GM19351 (cell line): ENCODE results near the gene CNGA4.
"Not testable (repeated sequence)": the region's sequence is repeated elsewhere in the genome, so short reads cannot be mapped to it uniquely, and the experiment has no call there.

Experiments used
- ATAC-seq: cut with Tn5 transposase; IDR thresholded peaks from one replicate; pipeline ENCODE4 v1.9.1; 2021; ENCODE audit warnings: mild to moderate bottlenecking, moderate library complexity; ENCODE audit not compliant: unreplicated experiment

CNGA4 gene

DNA sequence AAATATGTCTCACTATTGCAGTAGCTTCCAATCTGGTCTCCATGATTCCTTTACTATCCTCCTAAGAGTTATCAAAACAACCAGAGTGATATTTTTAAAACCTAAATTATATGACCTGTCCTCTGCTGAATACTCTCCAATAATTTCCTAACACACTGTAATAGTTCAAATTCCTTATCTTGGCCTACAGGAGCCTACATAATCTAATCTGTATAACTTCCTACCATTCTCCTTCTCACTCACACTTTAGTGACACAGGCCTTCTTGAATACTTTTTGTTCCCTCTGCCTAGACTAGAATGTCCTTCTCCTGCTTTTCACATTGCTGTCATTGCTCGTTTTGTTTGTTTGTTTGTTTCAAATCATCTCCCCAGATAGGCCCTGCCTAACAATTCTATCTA is 13.9 kb upstream of the CNGA4 start:
- ATAC-seq = no peak

DNA sequence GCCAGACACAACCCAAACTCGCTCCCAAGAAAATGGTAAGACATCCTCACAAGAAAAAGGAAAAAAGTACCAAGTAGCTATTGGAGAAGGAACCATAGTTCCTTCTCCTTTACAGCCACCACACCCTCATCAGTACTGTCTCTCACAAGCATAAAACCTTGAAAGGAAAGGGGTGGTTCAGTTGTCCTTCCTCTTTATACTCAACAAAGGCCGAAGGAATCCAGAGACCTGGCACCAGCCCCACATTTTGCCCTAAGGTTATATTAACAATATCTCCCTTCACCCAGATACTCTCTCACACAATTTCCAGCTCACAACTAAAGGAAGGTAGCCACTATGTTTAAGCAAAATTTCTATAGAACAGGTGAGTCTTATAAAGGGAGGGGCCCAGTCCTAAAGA is 13.0 kb upstream of the CNGA4 start:
- no peak for ATAC-seq

DNA sequence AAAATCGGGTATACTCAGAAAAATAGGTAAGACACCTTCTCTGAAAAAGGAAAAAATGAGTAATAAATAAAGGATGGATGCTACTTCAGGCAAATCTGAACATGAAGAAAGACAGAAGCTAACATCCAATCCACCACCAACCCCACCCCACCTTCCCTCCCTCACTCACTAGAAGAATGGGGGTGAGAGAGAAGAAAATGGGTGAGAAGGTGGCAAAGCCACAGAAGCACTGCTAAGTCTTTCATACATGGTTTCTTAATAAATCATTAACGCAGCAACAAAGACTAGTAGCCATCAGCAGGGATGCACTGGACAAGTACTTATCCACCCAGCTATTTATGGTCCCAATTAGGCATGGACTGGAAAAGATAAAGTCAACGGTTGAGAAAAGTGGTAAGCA is 10.4 kb upstream of the CNGA4 start:
- ATAC-seq = no peak

DNA sequence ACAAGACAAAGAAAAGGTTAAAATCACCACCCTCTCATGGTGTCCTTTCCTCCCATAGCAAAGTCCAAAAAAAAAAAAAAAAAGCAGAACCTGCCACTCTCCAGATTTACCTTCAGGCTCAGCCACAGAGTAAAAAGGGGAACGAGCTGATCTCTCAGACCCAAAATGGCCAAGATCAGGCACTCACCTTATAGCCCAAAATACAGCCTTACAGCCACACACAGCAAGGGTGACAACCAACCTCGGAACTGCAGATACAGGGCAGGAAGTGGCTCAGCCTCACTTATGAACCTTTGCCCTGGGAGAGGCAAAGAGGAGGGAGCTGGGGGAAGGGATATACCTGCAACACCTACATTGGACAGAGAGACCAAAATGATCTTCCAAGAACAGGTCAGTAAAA is 9.0 kb upstream of the CNGA4 start:
- ATAC-seq = no peak

DNA sequence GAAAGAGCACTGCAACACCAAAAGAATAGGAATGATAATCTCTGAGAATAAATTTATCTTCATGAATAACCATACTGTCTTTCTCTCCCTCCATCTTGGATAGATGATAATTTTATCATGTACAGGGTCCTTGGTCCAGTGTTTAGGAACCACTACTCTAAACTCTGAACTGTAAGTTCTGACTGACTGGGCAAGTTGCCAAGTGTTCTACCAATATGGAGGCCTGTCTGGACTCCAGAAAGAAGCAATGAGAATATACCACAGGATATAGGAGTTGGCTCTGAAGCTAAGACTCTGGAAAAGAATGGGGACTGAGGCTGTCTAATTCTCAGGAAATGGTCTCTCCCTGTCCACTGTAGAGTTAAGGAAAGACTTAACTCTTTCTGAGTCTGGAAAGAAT is 6.0 kb upstream of the CNGA4 start:
- no peak for ATAC-seq

DNA sequence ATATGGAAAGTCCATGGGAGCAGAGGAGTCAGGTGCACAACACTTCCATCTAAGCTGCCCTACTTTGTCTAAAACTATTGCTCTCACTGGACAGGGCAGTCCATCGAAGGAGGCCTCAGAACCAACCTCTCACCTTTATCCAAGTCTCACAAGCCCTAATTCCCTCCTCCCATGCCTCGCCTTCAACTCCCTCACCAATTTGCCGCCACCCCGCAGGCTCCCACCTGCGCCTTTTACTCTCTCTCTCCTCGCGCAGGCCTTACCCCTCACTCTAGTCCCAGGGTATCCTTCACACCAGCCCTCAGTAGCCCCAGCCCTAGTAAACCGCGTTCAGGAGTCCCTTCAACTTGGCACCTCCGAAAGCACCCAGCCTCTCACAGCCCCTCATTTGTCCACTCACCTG is 4.9 kb upstream of the CNGA4 start:
- ATAC-seq = no peak

DNA sequence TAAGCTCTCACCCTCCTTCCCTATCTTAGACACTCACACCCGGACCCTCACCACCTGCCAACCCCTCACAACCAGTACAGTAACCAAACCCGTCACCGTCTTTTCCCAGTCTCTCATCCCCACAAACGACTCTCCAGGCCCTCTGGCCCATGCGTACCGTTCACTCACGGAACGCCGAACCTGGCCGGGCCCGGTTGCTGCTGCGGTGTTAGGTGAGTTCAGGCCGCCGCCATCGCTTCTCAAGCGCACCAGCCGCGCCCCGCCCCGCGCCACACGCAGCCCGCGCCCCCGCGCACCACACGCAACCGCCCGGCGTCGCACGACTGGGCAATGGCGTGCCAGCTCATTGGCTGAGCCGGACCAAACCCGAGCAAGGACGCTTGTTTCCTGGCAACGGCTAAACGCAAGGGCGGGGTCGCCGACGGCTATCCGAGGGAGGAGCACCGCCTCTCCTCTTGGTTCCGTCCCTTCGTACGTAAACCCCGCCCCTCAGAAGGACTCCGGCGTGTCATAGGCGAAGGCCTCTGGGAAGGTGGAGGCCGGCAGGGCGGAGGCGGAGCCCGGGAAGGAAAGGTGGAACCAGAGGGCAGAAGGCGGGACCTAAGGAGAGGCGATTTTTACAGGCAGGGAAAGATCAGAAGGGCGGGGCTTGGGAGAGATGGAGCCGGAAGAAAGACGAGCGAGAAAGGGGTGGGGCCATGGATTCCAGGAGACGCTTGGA is 4.3 kb upstream of the CNGA4 start, which contains the start of gene FHIP1B:
TSS of gene FHIP1B (minus strand) at position 250 of the 721 bp plus-strand sequence. CDS start 10,120 bp downstream, outside the sequence.
- peak; percentile 89 for ATAC-seq

DNA sequence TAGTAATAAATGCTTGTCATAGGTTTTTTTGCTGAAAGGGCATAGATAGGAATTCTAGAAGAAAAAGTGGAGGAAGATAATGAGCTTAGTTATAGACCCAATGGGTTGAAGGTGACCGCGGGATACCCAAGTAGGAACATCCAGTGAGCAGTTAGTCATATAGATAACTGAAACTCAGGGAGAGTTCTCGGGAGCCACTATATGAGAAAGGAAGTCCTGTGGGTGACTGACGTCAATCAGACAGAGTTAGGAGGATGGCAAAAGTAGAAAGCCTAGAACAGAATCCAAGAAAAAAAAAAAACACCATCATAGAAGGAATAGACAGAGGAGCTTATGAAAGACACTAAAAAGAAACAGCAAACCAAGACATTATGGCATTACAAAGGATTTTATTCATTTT is 1.6 kb upstream of the CNGA4 start:
- no peak for ATAC-seq

DNA sequence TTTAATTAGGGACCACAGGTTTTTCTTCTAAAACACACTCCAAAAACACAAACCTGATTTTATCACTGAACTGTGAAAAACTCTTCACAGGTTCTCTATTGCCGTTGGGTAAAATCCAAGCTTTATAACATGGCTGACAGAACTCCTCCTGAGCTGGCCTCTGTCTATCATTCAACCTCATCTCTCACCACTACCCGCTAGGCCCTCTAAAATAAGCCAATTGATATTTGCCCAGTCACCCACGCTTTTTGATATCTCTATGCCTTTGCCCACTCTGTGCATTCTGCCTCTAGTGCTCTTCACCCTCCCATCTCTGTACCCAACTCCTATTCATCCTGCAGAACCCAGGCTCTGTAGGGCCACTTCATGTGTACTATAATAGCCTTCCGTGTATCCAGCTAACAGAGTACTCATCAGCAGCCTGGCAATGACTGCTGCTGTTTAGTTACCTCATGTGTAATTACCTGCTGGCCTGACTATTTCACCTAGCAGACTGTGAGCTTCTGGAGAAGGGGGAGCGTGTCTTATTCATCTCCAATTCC is 1.1 kb upstream of the CNGA4 start:
- no peak for ATAC-seq

DNA sequence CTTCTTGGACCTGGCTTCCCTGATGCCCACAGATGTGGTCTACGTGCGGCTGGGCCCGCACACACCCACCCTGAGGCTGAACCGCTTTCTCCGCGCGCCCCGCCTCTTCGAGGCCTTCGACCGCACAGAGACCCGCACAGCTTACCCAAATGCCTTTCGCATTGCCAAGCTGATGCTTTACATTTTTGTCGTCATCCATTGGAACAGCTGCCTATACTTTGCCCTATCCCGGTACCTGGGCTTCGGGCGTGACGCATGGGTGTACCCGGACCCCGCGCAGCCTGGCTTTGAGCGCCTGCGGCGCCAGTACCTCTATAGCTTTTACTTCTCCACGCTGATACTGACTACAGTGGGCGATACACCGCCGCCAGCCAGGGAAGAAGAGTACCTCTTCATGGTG is 1.2 kb downstream of the CNGA4 start:
- ATAC-seq = no peak

DNA sequence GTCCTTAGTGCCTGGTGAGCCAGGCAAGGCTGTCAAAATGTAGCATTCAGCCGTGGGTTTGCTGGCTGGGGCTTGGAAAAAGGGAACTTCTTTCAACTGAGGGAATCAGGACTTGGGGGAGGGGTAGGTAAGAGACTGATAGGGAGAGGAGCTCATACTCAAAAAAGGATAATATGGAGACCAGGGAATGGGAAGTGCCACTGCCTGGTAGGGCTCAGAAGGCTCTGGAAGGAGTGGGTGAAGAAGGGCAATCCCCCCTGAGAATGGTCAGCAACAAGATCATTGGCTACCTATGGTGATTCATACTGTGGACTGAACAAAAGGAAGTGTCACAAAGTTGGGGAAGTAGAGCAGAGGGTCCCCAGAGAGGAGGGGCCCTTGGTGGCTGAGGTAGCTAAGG is 1.9 kb downstream of the CNGA4 start:
- ATAC-seq = no peak

DNA sequence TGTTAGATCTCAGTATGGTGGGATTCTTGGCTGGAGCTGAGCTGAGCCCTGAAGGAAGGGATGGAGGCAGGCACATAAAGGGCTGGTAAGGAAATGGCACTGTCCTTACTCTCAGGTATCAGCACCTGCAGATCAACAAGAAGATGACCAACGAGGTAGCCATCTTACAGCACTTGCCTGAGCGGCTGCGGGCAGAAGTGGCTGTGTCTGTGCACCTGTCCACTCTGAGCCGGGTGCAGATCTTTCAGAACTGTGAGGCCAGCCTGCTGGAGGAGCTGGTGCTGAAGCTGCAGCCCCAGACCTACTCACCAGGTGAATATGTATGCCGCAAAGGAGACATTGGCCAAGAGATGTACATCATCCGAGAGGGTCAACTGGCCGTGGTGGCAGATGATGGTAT is 2.4 kb downstream of the CNGA4 start:
- ATAC-seq = no peak

DNA sequence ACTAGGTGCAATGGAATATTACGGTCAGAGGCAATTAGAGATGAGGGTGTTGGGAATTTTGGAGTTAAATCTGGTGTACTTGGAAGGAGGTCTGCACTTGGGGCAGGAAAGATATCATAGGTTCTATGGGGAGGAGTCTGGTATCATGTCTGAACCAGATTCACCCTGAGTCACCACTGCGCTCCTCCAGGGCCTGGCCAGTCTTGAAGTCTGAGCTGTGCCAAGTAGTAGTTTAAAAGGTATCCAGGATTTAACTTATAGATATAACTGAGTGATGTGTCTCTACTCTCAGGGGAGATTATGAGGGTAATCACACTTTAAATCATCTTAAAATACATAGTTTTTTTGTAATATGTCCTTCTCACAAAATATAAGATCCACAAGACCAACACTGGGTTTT is 6.6 kb downstream of the CNGA4 start:
- no peak for ATAC-seq

DNA sequence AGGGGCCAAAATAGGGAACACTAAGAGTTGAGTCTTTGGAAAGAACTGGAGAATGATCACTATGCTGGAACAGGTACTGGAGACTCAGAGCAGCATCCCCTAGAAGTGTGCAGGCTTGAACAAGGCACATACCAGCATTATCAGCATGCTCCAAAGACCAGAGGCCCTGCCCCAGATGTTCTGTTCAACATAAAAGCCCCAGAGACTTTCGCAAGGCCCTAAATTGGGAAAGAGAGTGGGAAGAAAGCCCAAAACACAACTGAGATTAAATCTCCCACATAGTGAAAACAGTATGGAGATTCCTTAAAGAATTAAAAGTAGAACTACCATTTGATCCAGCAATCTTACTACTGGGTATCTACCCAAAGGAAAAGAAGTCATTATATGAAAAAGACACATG is 9.4 kb downstream of the CNGA4 start:
- ATAC-seq = no peak

DNA sequence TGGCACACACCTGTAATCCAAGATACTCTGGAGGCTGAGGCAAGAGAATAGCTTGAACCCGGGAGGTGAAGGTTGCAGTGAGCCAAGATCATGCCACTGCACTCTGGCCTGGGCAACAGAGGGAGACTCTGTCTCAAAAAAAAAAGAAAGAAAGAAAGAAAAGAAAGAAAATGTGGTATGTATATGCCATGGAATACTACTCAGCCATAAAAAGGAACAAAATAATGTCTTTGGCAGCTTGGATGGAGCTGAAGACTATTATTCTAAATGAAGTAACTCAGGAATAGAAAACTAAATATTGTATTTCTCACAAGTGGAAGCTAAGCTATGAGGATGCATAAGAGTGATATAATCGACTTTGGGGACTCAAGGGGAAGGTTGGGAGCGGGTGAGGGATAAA is 10.0 kb downstream of the CNGA4 start:
- ATAC-seq = not testable (repeated sequence)

DNA sequence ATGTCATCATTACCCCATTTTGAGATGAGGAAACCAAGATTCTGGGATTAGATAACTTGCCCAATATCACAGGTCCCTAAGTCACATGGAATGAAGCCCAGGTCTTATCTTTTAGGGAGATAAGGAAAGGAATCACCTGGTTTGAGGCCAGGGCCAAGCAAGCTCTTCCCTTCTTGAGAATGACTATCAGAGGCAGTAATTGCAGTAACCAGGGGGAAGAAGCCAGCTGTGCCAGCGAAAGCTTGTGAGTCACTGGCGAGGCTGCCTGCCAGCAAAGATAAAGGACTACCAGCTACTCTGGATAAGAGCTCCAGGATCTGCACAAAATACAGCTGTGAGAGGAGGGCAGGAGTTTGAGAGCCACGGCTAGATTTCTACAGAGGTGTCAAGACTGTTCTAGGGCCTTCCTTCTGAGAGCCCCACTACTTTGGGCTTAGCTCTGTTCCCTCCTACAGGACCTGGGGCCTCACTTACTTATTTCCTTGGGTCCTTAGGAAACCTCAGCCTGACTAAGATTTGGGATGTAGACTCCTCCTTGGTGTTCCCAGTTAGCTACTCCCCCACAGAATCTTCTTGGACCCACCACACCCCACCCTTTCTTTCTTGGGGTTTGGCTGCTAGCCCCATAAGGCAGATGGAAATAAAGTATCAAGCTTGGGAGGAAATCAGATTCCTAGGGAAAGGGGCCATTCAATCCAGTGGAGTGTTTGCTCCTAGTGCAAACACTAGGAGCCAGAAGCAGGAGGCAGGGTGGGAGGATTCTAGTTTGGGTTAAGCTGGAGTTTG is 11.1 kb downstream of the CNGA4 start:
- no peak for ATAC-seq

DNA sequence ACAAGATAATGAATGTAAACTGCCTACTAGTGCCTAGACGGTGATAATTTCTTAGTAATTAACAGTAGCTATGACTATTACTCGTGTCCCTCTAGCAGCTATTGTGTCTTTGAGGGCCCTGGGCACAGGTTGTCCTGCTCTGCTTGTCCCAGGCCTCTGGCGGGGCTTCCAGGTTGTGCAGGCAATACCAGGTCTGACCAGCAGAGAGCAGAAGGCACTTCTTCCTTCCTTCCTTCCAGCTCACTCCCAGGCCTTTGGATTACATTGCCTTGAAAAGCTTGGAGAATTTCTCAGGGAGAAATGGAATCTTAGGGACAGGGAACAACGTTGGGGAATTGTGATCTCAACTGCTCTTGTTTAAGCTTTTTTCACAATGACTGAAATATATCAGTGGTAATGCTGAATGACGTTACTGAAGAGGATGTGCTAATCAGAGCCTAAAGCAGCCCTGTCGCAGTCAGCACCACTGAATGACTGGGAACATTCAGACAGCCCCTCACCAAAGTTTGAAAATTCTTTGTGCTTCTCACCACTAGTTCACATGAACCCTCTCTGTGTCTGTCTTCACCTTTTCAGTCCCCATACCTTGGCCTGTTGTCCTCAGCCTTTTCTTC is 12.3 kb downstream of the CNGA4 start:
- ATAC-seq = peak; percentile 90

DNA sequence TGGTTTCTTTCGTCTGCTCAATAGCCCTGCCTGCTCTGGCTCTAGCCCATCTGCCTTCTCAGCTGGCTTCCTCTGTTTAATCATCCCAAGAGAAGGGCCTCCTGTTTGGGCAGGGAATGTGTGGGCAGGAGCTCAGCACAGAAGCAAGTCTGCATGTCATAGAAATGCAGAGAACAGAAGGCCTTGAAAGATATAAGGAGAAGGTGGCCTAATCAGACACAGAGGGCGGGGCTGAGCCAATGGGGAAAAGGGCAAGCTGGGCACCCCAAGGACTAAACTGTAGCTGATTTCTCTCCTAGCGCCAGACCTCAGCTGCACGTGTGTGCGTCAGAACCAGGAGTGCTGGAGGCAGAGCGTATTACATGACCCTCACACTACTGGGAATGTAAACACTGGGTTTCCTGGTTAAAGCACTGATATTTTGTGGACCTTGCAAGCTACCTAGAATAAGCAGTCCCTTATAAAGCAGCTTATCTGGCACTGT is 13.1 kb downstream of the CNGA4 start:
- ATAC-seq = no peak

DNA sequence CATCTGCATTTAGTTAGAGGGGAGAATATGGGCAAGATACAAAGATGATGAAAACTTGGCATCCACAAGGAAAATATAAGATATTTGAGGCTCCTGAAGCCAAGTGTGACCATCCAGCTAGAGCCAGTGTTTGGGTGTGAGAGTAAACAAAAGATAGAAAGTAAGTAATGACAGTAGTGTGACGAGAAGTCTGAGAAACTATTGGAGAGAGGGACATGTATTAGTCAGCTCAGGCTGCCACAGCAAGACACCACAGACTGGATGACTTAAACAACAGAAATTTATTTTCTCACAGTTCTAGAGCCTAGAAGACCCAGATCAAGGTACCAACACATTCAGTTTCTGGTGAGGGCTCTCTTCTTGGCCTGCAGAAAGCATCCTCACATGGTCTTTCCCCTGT is 14.3 kb downstream of the CNGA4 start:
- peak; percentile 66 for ATAC-seq

DNA sequence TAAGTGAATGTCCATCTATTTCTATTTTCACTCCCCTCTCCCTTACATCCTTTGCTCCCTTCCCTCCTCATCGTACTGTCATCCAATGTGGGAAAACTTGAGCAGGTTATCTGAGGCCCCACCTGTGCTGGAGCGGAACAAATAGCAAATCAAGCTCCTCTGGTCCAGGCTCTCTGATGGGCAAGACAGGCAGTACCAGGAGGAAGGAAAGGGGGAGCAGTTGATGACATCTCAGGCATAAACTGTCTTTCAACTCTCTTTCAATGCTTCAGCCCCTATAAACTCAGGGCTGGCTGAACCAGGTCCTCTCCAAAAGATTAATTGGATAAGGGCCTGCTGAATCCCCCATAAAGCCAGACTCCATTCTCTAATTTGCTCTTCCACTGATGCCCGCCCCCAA is 19.3 kb downstream of the CNGA4 start:
- no peak for ATAC-seq

DNA sequence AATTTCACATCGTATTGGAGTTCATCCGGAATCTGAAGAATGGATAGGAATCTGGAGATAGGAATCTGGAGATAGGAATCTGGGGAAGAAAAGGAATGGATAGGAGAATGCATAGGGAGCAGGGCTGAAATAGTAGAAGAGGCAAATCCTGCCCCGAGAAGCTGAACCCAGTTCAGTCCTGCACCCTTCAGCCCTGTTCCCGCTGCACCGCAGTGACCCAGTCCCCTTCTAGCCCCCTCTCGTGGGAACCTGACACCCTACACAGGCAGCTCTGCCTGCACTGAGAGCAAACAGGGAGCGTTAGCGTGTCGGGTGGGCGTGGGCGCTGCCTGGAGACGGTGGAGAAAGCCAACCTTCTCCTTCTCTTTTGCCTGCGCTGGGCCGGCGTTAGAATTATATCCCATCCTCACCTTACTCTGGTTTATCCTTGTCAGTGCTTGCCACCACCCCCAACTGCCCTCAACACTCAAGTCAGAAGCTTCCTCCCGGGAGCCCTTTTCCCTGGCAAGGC is 19.7 kb downstream of the CNGA4 start:
- no peak for ATAC-seq
